Loucy (cell line): ENCODE data around the gene DCUN1D3.

Source experiments
- CTCF ChIP-seq: fragments of 200-600 bp; sonication (generic); conservative IDR thresholded peaks from 2 replicates; pipeline ENCODE4 v1.5.1; 2014; ENCODE audit warnings: mild to moderate bottlenecking, antibody characterized with exemption, low read length
- EZH2phosphoT487 ChIP-seq: fragments of 200-600 bp; IDR thresholded peaks from 2 replicates; pipeline ENCODE4 v1.6.1; 2018; ENCODE audit warnings: antibody characterized with exemption, mild to moderate bottlenecking, moderate library complexity, borderline replicate concordance

- TF ChIP-seq CTCF: no peak
- TF ChIP-seq EZH2phosphoT487: no peak
Measured at GRCh38 chr16:20868890-20869289, 31.3 kb downstream of the DCUN1D3 start.
